CD14-positive monocyte (primary cell): ENCODE measurements around the gene DDX46. TPM values are rescaled to one million over a fixed set of nuclear protein-coding genes. Genes with fewer than 3 reads are reported as not detected.

Experiments
- DNase-seq, 3 donors: peaks; one replicate each; pipeline ENCODE4 v3.0.0-alpha.2; 2011 to 2022
- H2AFZ ChIP-seq: 2 replicates; pipeline ENCODE4 v1.6.0; 2012; ENCODE audit warnings: mild to moderate bottlenecking, low read depth, low read length, inconsistent platforms; ENCODE audit not compliant: insufficient read depth, poor library complexity, severe bottlenecking
- H3K27ac ChIP-seq, 2 donors: 1 replicate in 1 of 2; 2 replicates in 1 of 2; pipeline ENCODE4 v1.5.1; 2012 to 2013; ENCODE audit warnings: low read length in 2 of 2, control low read depth in 1 of 2, inconsistent platforms in 1 of 2, low read depth in 1 of 2, mild to moderate bottlenecking in 1 of 2
- H3K27me3 ChIP-seq, 2 donors: one replicate each; pipeline versions ENCODE4 v1.6.0 to v1.6.1; 2011 to 2013; ENCODE audit warnings: low read length in 2 of 2; ENCODE audit not compliant: control insufficient read depth in 2 of 2, insufficient read depth in 2 of 2
- H3K36me3 ChIP-seq, 2 donors: replicated peaks in 1 of 2; 1 replicate in 1 of 2; 2 replicates in 1 of 2; pipeline versions ENCODE4 v1.5.1 to v1.6.1; 2012 to 2013; ENCODE audit warnings: low read length in 2 of 2, control low read depth in 1 of 2, inconsistent platforms in 1 of 2, mild to moderate bottlenecking in 1 of 2; ENCODE audit not compliant: insufficient read depth in 2 of 2, control insufficient read depth in 1 of 2
- H3K4me1 ChIP-seq, 2 donors: 1 replicate in 1 of 2; 2 replicates in 1 of 2; pipeline versions ENCODE4 v1.5.1 to v1.6.1; 2012 to 2013; ENCODE audit warnings: low read length in 2 of 2, control low read depth in 1 of 2, inconsistent platforms in 1 of 2, mild to moderate bottlenecking in 1 of 2, moderate library complexity in 1 of 2; ENCODE audit not compliant: insufficient read depth in 2 of 2, control insufficient read depth in 1 of 2
- H3K4me2 ChIP-seq: replicated peaks from 2 replicates; pipeline ENCODE3; 2012; ENCODE audit warnings: low read length, moderate library complexity, mild to moderate bottlenecking; ENCODE audit not compliant: poor library complexity, severe bottlenecking; ENCODE audit errors: extremely low read depth
- H3K4me3 ChIP-seq, 3 experiments: fragments of 200-600 bp in 1 of 3; sonication (generic) in 1 of 3; replicated peaks in 1 of 3; 1 replicate in 2 of 3; 2 replicates in 1 of 3; pipeline ENCODE4 v1.5.1; 2011 to 2013; ENCODE audit warnings: low read length in 3 of 3, mild to moderate bottlenecking in 3 of 3, control low read depth in 2 of 3, low read depth in 2 of 3, inconsistent platforms in 1 of 3, moderate library complexity in 1 of 3
- H3K79me2 ChIP-seq: 2 replicates; pipeline ENCODE4 v1.6.0; 2012; ENCODE audit warnings: mild to moderate bottlenecking, control low read depth, inconsistent platforms, low read length, moderate library complexity; ENCODE audit not compliant: insufficient read depth
- H3K9ac ChIP-seq: 2 replicates; pipeline ENCODE4 v1.6.0; 2017; ENCODE audit warnings: low read length, mild to moderate bottlenecking; ENCODE audit not compliant: insufficient read depth, poor library complexity, severe bottlenecking
- H3K9me3 ChIP-seq, 2 donors: replicated peaks in 1 of 2; 1 replicate in 1 of 2; 2 replicates in 1 of 2; pipeline versions ENCODE4 v1.5.1 to v1.6.1; 2012 to 2013; ENCODE audit warnings: low read length in 2 of 2, control low read depth in 1 of 2; ENCODE audit not compliant: control insufficient read depth in 1 of 2, insufficient read depth in 1 of 2
- H4K20me1 ChIP-seq: 2 replicates; pipeline ENCODE4 v1.6.0; 2012; ENCODE audit warnings: mild to moderate bottlenecking, low read length, control low read depth, moderate library complexity; ENCODE audit not compliant: insufficient read depth
- H3K27ac Mint-ChIP-seq, 7 donors: one replicate each; pipeline ENCODE4 v1.8.0; 2020; ENCODE audit warnings: mild to moderate bottlenecking in 7 of 7, mixed read lengths in 7 of 7, moderate library complexity in 6 of 7, inconsistent platforms in 2 of 7
- H3K27me3 Mint-ChIP-seq, 3 donors: one replicate each; pipeline ENCODE4 v1.8.0; 2021 to 2022; ENCODE audit warnings: low read depth in 3 of 3, mild to moderate bottlenecking in 3 of 3, mixed read lengths in 3 of 3, moderate library complexity in 3 of 3, inconsistent platforms in 1 of 3
- H3K36me3 Mint-ChIP-seq, 2 donors: one replicate each; pipeline ENCODE4 v1.8.0; 2020; ENCODE audit warnings: mixed read lengths in 2 of 2, inconsistent platforms in 1 of 2, mild to moderate bottlenecking in 1 of 2
- H3K4me1 Mint-ChIP-seq: one replicate; pipeline ENCODE4 v1.8.0; 2020; ENCODE audit warnings: mild to moderate bottlenecking, mixed read lengths
- H3K4me3 Mint-ChIP-seq, 2 donors: one replicate each; pipeline ENCODE4 v1.8.0; 2020; ENCODE audit warnings: mild to moderate bottlenecking in 2 of 2, mixed read lengths in 2 of 2, moderate library complexity in 1 of 2
- H3K9me3 Mint-ChIP-seq, 7 donors: one replicate each; pipeline ENCODE4 v1.8.0; 2020 to 2022; ENCODE audit warnings: mixed read lengths in 7 of 7, mild to moderate bottlenecking in 6 of 7, moderate library complexity in 6 of 7, inconsistent platforms in 2 of 7
- CTCF ChIP-seq: fragments of 200-600 bp; IDR thresholded peaks from one replicate; pipeline ENCODE4 v1.8.0; 2022; ENCODE audit warnings: antibody characterized with exemption, mild to moderate bottlenecking
- WGBS: methylation state at CpG from one replicate; pipeline ENCODE4 v1.1.5; 2013; ENCODE audit warnings: missing lambda C conversion rate; ENCODE audit not compliant: insufficient coverage; 5-methylcytosine and 5-hydroxymethylcytosine counted together
- intact Hi-C, 2 donors: fragments of 100-400 bp; cut with micrococcal nuclease; formaldehyde crosslinking; loops; one replicate each; pipeline versions ENCODE4 v1.15.0 to v1.15.1; 2023
- polyA plus RNA-seq, 3 donors: library from polyadenylated mRNA; depleted of rRNA in 1 of 3; unstranded in 2 of 3; stranded (reverse) in 1 of 3; fragments of 300-500 nt in 2 of 3; fragments of >200 nt in 1 of 3; fragmentation: Illumina TruSeq in 2 of 3; gene quantifications; 1 replicate in 2 of 3; 2 replicates in 1 of 3; pipeline ENCODE4 v1.2.3, GENCODE V29; 2012 to 2021

The DDX46 gene
- polyA plus RNA-seq, 3 donors = 7.6 to 22.3 (median 11.8) TPM

DNA sequence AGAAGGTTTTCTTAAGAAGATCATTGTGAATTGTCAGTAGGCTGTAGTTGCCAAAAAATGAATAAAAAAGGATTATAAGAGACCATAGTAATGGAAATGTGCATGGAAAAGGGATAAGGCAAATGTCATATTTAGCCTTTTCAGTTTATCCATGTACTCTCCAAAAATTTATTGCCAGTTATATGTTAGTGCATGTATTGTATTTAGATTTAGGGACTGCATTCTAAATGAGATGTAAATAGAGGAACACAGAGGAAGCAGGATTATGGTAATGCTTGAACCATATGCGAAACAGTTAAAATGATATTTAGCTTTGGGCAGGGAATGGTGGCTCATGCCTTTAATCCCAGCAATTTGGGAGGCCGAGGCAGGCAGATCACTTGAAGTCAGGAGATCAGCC, 33.0 kb downstream of the DDX46 start:
- Mint-ChIP-seq H3K4me1 (no peaks in the 10 kb centered on the region), H3K27ac (no peak overlapping the region), H3K27me3 (no peaks in the 10 kb centered on the region), H3K9me3 (no peaks in the 10 kb centered on the region), H3K36me3 (peaks cover 82 to 97% of the 10 kb centered on the region in 2 donors), H3K4me3 (no peak overlapping the region)
- Histone ChIP-seq H3K4me1 (no peaks in the 10 kb centered on the region), H3K36me3 (peaks cover 78 to 100% of the 10 kb centered on the region in 2 donors), H3K79me2 (no peaks in the 10 kb centered on the region), H3K4me3 (no peak overlapping the region), H2AFZ (no peak overlapping the region), H3K27ac (no peak overlapping the region), H3K27me3 (no peaks in the 10 kb centered on the region), H3K9ac (no peak overlapping the region), H4K20me1 (no peaks in the 10 kb centered on the region), H3K9me3 (no peaks in the 10 kb centered on the region), H3K4me2 (no peak overlapping the region)
- 100% methylated on average over 2 of the region's 2 CpGs for WGBS
- no peak for TF ChIP-seq CTCF
- no peak for DNase-seq
- intact Hi-C loops = no loop called here

- Histone ChIP-seq H3K4me1 (no peaks in the 10 kb centered on the region), H3K4me3 (no peak overlapping the region), H3K79me2 (no peaks in the 10 kb centered on the region), H4K20me1 (no peaks in the 10 kb centered on the region), H2AFZ (no peak overlapping the region), H3K27me3 (no peaks in the 10 kb centered on the region), H3K9me3 (no peaks in the 10 kb centered on the region), H3K27ac (no peak overlapping the region), H3K9ac (no peak overlapping the region), H3K4me2 (no peak overlapping the region), H3K36me3 (peaks cover 76 to 99% of the 10 kb centered on the region in 2 donors)
- Mint-ChIP-seq H3K36me3 (peaks cover 78 to 97% of the 10 kb centered on the region in 2 donors), H3K27ac (no peak overlapping the region), H3K9me3 (peaks cover 0 to 1% (median 0%) of the 10 kb centered on the region in 7 donors), H3K27me3 (no peaks in the 10 kb centered on the region), H3K4me1 (no peaks in the 10 kb centered on the region), H3K4me3 (no peak overlapping the region)
- DNase-seq = no peak
- TF ChIP-seq CTCF = no peak
- WGBS = 100% methylated on average over 2 of the region's 3 CpGs
- intact Hi-C loops = no loop called here
Measured at GRCh38 chr5:134792286-134792685, 33.7 kb downstream of the DDX46 start.
